LNCAP (cell line): ENCODE data around the gene ADAM22.

Source experiments
- TF ChIP-seq, protein P1 (sequence below): fragments of 450-650 bp; IDR thresholded peaks from 2 replicates; pipeline ENCODE4 v1.5.1; 2017; ENCODE audit warnings: mild to moderate bottlenecking

ADAM22 gene

GRCh38 chr7:88115258-88115796 is 181.3 kb downstream of the ADAM22 start:
- TF ChIP-seq, protein P1, sequence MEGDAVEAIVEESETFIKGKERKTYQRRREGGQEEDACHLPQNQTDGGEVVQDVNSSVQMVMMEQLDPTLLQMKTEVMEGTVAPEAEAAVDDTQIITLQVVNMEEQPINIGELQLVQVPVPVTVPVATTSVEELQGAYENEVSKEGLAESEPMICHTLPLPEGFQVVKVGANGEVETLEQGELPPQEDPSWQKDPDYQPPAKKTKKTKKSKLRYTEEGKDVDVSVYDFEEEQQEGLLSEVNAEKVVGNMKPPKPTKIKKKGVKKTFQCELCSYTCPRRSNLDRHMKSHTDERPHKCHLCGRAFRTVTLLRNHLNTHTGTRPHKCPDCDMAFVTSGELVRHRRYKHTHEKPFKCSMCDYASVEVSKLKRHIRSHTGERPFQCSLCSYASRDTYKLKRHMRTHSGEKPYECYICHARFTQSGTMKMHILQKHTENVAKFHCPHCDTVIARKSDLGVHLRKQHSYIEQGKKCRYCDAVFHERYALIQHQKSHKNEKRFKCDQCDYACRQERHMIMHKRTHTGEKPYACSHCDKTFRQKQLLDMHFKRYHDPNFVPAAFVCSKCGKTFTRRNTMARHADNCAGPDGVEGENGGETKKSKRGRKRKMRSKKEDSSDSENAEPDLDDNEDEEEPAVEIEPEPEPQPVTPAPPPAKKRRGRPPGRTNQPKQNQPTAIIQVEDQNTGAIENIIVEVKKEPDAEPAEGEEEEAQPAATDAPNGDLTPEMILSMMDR: no peak

GRCh38 chr7:88115816-88116215 is 181.8 kb downstream of the ADAM22 start:
- TF ChIP-seq, protein P1: no peak

DNA sequence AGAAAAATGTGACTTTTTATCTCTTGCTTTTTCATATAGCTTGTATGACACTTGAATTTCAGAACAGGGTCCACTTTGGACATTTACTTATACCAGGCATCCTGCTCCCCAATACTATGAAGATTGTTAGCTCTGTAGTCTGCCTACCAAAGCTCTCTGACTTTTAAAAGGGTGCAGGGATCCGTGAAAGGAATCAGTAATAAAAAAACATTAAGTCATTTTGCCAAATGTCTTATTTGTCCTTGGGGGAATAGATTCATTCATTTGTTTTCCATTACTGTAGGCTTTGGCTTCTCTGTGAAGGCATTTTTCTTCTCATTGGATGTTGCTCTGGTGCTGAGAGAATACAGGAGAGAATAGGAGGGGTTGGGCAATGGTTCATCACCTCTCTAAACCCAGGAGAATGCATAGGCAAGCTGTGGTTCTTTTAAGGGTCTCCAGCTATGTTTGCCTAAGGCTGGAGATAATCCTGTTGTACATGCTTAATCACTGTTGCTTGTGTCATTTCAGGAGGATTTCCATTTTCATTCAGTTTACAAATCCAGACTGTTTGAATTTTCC is 182.3 kb downstream of the ADAM22 start:
- TF ChIP-seq, protein P1: no peak

- TF ChIP-seq, protein P1: no peak
These were observed 183.3 kb downstream of the ADAM22 start for GRCh38 chr7:88117325-88117724.

DNA sequence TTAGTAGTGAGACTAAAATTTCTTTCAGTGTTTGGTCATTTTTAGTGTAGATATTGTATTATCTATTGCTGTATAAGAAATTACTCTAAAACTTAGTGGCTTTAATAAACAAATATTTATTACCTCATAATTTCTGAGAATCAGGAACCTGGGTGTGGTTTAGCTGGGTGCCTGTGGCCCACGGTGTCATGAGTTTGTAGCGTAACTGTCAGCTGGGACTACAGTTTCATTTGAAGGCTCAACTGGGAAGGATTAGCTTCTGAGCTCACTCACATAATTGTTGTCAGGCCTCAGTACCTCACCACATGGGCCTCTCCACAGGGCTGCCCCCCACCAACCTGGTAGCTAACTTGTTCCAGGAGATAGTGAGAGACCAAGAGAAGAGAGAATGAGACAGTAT is 187.3 kb downstream of the ADAM22 start:
- TF ChIP-seq, protein P1: no peak

DNA sequence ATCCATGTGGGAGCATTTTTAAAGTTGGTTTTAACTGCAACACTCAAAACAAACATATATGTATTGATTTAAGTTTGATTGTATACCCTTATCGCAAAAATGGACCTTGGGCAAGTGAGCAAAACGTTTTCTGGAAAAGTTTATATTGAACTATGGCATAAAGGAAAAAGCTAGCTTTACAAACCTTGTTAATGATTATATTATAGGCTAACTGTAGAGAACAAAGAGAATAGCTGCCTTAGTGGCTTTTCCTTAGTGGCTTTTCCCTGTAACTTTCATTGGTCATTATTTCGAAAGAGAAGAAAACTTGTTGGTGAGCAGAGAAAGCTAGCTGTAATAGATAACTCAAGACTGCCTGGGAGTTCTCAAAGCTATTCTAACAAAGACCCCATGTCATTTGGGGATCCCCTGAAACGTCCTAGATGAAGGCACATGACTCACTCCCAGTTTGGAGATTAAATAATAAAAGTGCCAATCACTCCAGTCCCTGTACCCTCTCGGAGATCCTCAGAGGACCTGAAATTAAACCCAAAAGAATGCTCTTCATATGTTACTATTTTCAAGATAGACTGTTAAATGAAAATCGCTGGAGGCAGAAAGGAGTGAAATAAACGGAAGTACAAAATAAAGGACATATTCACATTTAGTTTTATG is 193.7 kb downstream of the ADAM22 start:
- TF ChIP-seq, protein P1: no peak

- TF ChIP-seq, protein P1: no peak
These were observed 198.7 kb downstream of the ADAM22 start for GRCh38 chr7:88132725-88133124.
